ENCODE data around the gene CA10.

CA10 gene

DNA sequence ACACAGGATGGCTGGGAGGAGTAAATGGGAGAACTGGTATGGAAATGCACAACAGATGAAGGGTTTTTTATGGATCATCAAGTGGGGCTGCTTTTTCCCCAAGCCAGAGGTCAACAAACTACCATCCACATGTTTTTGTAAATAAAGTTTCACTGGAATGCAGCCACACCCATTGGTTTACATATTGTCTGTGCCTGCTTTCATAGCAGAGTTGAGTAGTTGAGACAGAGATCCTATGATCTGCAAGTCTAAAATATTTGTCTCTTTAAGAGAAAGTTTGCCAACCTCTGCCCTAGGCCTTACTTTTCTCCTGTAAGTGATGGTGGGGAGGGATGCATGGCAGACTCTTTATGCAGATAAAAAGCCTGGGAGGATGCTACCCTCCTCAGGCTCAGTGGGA lies 341.4 kb downstream of the CA10 start:
- DNase-seq (ENCODE audit: low read depth): no peak

DNA sequence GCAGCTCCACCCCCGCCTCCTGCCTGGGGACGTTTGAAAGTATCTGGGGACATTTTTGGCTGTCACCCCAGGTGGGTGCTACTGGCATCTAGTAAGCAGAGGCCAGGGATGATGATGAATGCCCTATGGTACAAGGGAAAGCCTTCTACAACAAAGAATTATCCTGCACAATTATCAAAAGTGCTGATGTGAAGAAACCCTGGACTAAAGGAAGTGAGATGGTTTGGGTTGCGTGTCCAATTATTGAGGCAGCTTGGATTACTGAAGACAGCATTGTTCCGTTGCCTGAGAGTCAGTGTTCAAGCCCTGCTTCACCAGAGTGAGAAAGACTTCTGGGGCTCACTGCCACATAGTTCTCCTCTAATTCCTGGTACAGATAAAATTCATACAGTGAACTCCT lies 343.4 kb downstream of the CA10 start:
- no peak for DNase-seq (ENCODE audit: low read depth)

DNA sequence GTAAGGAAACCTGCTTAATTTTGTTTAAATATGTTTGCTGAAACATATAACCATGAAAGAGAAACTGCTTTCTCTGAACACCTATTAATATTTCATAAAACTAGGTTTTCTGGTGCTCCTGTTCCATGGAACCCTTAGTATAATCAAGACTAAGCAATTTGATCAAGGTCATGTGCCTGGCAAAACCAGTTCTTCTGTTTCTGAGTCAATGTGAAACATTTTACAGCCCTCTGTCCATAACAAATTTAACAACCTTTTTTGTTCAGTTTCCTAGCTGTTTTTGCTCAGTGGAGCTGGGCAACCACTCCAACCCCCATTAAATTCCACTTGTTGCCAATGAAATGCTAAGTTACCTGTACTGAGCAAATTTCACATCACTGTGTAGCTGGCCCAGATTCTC lies 344.0 kb downstream of the CA10 start:
- no peak for DNase-seq (ENCODE audit: low read depth)

DNA sequence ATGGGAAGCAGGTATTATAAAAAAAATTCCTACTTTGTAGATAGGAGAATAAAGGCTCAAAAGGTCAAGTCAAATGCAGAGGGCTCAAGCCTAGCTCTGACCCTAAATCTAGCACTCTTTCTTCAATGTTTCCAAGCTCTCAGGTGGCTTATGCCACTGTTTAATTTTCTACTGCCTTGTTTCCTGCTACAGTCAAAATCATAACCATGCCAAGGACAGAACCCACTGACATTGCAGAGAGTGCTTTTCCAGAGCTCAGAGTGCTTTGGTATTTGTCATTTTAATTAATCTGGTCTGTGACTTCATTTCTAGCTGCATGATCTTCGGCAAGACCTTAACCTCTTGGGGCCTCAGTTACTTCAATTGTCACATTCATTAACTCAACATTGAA lies 344.7 kb downstream of the CA10 start:
- no peak for DNase-seq (ENCODE audit: low read depth)

DNA sequence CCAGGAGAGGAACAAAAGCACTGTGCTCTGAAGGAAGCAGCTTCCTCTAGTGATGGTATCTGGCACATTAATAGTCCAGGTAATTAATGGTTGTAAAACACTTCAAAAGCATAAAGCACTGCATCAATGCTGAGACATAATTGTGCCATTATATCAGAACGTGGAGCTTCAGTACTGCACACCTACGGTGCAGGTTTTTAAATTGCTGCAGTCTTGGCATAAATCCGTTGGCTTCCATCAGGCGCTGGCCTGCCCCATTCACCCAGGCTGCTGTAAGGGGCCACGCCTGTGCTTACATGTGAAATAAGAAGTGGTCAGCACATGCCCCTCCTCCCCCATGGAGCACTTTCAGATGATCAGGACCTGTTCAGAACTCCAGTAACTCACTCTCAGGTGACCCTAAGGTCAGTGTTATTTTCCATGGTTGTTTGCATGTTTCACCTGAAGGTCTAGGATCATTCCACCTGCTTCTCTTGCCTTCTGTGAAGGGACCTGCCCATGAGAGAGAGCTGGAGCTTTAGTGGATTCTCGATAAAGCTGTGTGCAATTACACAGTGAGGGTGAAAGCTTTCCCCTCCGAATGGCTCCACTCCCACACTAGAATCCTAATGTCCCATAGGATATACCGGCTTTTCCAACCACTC lies 345.3 kb downstream of the CA10 start:
- DNase-seq (ENCODE audit: low read depth): no peak

DNA sequence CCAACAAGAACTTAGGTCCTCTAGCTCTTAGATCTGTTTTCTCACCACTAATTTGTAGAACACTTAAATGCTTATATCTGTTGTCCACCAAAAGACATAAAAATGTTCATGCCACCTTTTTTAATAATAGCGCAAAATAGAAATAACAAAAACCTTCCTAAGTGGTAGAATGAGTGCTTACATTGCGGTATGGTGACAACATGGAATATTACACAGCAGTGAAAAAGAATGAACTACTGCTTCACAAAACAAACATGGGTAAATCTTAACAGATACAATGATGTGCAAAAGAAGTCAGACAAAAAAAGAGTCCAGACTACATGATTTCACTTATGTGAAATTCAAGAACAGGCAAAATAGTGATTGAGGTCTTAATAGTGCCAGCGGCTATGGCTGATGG lies 351.1 kb downstream of the CA10 start:
- no peak for DNase-seq (ENCODE audit: low read depth)

DNA sequence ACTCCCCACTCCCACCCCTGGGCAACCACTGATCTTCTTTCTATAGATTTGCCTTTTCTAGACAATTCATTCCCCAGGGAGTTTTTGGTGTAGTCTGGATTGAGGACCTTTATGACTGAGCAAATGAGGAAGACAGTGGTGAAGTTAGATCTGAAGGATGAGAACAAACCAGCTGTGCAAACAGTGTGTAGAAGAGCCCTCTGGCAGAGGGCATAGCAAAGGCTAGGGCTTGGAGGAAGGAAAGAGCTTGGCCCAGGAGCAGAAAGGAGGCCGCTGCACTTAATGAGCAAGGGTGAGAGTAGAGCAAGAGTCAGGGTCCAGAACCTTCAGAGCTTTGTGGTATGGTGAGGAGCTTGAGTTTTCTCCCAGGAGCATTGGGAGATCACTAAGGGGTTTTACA lies 352.7 kb downstream of the CA10 start:
- no peak for DNase-seq (ENCODE audit: low read depth)

DNA sequence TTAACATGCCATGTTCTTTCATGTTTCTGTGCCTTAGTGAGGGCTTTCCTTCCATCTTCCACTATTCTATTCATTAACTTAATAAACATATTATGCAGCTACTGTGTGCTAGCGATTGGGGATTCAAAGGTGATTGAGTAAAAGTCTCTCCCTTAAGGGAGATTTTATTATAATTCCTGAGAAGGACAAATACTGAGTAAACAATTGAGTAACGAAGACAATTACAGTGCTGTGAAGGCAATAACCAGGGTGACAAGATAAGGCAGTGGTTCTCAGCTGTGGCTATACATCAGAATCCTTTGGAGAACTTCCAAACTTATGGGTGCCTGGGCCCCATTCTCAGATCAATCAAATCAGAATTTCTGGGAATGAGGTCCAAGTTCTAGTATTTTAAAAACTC lies 353.3 kb downstream of the CA10 start:
- no peak for DNase-seq (ENCODE audit: low read depth)

DNA sequence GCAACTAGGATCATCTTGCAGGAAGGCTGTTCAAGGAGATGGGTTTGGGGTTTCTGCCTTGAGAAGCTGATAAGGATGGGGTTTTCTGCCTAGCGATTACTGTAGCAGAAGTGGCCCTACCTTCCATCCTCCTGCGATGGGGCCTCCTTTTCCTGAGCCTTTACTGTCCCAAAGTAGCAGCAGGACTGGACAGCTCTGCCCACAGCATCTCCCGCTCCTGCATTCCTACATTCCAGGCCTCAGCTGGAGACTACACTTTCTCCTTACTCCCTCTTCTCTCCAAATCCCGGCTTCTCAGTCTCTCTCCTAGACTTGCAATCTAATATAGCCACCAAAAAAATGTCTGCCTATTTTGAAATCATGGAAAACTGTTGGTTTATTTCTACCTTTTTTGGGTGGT lies 355.4 kb downstream of the CA10 start:
- DNase-seq (ENCODE audit: low read depth): no peak

DNA sequence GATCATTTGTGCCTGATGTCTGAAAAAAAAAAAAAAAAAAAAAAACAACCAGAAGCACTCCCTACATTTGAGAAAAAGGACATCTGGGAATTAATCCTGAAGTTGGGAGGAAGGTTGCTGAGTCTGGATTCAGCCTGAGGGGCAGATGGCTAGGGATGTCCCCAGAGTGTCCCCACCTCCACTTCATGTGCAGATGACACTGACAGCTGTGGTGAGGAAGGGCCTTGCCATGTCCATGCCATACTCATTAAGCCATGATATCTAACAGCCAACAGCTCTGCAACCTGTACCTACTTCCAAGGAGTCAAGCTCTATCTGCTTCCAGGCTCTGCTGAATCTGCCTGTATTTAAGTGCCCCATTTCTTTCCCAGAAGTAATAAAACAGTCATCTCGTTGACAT lies 356.0 kb downstream of the CA10 start:
- DNase-seq (ENCODE audit: low read depth): no peak

DNA sequence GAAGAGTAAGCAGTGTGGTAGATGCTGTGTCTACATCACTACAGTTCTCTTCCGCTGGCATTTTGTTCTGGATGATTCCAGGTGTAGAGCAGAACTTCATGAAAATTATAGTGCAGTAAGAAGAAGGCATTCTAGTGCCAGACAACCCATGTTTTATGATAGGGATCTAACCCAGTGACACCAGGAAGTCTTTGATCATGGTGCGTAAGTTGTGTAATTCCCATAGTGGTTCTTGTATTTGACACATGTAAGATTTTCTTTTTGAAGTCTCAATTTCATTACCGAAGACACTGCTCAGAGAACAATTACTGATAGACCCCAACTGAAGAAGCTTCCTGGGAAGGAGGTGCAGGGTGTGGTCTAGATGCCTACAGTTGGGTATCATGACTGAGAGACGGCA lies 356.9 kb downstream of the CA10 start:
- no peak for DNase-seq (ENCODE audit: low read depth)

DNA sequence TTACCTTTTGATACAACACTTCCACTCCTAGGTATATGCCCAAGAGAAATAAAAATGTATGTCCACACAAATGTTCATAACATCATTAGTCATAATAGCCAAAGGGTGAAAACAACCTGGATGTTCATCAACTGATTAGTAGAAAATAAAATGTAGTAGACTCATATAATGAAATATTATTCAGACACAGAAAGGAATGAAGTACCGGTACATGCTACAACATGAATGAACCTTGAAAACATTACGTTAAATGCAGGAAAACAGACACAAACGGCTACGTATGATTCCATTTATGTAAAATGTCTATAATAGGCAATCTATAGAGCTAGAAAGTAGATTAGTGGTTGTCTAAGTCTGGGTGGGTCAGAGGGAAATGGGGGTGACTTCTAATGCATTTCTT lies 358.5 kb downstream of the CA10 start:
- DNase-seq (ENCODE audit: low read depth): no peak

DNA sequence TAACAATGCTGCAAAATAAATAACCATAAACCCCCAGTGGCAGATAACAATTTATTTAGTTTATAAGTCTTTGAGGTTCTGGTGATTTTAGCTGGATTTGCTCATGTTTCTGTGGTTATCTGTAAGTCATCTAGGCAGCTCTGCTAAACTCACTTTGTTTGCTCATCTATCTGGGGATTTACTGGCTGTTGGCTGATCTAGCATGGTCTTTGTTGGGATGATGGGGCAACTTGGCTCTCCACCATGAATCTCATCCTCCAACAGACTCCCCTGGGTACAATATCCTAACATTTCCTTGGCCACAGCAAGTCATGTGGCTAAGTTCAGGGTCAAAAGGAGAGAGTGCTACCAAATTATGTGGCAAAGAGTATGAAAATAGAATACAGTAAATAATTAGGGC lies 359.3 kb downstream of the CA10 start:
- DNase-seq (ENCODE audit: low read depth): no peak

DNA sequence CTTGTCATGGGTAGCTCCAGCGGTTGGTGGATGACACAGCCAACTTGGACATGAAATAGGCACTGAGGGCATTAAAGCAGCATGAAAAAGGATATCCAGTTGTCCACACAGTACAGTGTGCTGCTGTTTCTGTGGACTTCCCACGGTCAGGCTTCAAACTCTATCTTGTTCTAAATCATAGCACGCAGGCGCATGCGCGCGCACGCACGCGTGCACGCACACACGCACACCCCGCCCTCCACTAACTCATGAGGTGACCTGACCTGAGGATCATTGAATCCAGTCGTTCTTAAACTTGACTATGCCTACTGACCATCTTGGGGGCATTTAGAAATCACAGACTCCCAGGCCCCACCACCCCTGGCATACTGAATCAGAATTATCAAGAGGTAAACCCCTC lies 361.4 kb downstream of the CA10 start:
- no peak for DNase-seq (ENCODE audit: low read depth)

DNA sequence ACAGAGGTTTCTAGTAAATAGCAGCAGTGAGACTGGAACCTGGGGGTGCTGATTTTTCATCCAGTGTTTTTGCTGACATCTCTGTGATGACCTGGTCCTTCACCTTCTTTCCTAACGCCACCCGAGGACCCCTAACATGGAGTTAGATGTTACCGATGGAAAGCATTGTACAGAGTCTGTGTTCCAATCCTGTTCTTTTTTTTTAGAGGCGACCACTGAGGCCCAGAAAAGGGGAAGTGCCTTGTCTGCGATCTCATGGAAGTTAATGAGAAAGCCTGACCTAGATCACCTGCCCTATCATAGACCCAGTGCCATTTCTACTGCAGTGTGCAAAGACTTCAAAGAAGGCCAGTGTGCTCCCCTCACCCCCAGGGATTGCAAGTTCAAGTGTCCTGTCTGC lies 362.5 kb downstream of the CA10 start:
- DNase-seq (ENCODE audit: low read depth): no peak

DNA sequence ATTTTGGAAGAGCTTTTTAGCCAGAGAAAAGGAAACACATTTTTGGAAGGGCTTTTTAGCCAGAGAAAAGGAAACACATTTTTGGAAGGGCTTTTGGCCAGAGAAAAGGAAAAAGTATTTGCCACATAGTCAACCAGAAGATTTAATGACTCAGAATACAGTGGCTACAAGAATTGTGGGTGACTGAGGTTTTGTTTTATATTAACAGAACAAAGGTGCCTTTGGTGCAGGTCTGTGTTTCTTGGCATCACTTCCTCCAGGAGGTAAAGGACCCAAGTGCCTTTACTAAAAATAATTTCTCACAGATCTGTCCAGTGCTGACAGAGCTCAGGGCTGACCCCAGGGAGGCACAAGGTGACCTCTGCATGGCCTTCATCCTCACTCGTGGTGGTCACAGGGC lies 363.1 kb downstream of the CA10 start:
- no peak for DNase-seq (ENCODE audit: low read depth)

DNA sequence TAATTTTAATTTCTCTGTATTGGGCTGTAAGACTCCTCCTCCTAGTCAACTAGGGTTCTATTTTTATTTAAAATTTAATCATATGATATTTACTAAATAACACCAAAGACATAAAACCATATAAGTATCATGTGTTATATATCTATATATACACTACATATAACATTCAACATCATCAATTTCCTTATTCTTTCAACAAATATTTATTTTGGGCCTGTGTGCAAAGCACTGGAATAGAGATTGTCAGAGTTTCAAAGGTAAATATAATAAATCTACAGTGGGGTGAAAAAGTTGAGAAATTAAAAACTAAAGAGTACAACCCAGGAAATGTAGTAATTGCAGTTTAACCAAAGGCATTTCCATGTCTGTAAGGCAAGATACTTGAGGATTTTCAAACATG lies 364.0 kb downstream of the CA10 start:
- DNase-seq (ENCODE audit: low read depth): no peak

DNA sequence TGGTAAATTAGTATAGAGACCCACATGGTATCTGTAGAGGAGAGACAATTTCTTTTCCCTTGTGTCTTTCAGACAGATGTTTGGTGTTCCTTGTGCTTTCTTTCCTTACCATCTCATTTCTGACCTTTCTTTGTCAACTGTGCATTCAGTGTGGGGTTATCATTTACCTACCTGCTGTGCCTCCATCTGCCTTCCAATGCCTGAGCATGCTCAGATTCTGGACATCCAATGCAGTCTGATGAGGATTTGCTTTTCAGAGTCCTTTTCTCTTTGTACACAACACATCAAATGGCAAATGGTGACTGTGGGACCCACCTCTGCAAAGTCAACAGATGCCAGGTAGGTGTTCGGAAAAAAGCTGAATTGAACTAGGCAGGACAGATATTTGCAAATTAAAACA lies 364.8 kb downstream of the CA10 start:
- DNase-seq (ENCODE audit: low read depth): no peak

DNA sequence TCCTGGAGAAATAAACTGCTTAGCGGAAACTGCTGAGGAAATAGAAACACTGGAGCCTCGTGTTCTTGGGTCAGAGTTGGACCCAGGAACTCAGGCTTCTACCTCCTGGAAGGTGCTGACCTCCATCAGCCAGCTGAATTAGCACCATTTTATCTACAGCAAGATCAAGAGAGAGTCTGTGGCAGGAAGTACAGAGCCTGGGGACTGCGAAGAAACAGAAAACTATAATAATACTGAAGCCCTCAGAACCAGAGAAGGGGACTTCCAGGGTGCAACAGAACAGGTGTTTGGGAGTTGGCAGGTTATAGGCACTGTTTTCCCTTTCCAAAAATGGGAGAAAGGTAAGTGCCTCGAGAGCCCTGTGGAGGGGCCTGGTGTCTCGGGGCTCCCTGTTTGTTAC lies 379.7 kb downstream of the CA10 start:
- DNase-seq (ENCODE audit: low read depth): no peak

DNA sequence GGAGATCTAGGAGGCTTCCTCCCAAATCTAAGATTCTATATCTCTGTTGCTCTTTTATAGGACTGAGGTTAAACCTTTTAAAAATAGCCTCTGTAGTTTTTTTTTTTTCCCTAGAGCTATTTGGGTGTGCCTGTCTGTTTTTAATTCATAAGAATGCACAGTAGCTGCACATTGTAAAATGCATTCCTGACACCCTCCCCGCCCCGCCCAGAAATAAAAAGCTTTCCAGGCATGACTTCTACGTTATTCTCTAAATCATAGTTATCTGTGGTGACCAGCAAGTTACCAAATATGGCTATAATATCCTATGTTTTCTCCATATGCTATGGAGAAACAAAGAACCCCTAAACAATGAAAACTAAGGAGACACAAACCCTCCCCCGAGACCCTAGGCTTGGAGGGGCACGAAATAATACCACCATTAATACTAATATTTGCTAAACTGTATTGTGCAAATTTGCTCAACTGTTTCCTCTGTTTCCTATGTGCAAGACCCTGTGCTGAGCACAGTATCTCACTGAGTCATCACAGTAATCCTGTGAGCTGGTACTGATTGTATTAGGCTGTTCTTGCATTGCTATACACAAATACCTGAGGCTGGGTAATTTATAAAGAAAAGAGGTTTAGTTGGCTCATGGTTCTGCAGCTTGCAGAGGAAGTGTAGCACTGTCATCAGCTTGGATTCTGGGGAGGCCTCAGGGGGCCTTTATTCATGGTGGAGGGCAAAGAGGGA lies 388.3 kb downstream of the CA10 start:
- no peak for DNase-seq (ENCODE audit: low read depth)

DNA sequence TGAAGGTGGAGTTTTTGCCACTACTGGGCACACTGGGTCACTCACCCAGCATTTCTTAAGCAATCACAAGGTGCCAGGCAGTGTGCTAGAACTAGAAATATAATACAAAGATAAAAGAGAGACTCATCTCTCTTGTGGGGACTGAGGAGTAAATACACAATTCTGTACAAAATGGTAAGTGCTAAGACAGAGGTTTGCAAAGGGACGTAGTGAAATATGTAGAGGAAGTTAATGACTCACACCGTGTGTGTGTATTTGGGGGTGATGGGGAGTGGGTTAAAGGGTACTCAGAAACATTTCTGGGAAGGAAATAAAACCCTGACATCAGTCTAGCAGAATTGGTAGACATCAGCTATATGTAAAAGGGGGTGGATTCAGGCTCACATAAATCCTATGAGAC lies 389.3 kb downstream of the CA10 start:
- DNase-seq (ENCODE audit: low read depth): no peak

DNA sequence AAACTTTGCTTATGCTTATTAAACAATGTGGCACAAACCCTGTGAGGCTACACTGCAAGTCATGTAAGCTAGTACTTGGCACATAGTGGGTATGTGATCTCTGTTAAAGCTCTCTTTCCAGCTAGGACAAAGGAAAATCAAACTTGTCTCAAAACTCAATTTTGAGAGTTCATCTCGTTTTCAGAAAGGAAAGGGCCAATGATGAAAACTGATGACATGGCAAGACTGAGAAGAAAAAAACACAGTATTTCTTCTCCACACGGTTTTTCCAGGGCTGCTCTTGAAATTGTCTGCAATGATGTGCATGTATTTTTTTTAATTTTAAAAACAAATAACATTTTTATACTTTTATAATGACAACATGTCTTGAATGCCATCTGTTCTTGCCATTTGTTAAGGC lies 389.8 kb downstream of the CA10 start:
- DNase-seq (ENCODE audit: low read depth): no peak

DNA sequence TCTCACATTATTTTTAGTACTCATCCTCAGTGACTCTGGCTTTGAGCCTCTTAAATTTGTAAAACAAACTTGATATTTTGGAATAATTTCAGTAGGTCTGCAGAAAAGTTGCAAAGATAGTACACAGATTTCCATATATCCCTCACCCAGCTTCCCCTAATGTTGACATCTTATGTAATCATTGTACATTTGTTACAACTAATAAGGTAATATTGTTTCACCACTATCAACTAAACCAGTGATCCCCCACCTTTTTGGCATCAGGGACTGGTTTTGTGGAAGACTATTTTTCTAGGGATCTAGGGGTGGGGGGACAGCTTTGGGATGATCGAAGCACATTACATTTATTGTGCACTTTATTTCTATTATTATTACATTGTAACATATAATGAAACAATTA lies 391.2 kb downstream of the CA10 start:
- no peak for DNase-seq (ENCODE audit: low read depth)
